Keratinocyte (primary cell): Measurements from ENCODE around the gene C1R.

Experiments used
- CTCF ChIP-seq, 3 experiments: IDR thresholded peaks in 1 of 3; conservative IDR thresholded peaks in 1 of 3; optimal IDR thresholded peaks in 1 of 3; 2 replicates in 2 of 3; 3 replicates in 1 of 3; pipeline versions ENCODE3 to v1.5.1; 2011; ENCODE audit warnings: low read length in 3 of 3, mild to moderate bottlenecking in 3 of 3, moderate library complexity in 2 of 3, control low read depth in 1 of 3, inconsistent platforms in 1 of 3; ENCODE audit not compliant: insufficient read depth in 2 of 3; ENCODE audit errors: extremely low read depth in 1 of 3
- EZH2 ChIP-seq: IDR thresholded peaks from one replicate; pipeline ENCODE4 v1.6.1; 2012; ENCODE audit warnings: inconsistent platforms, mild to moderate bottlenecking, low read length, moderate library complexity

- TF ChIP-seq EZH2 = no peak
- TF ChIP-seq CTCF (optimal IDR thresholded peaks at IDR 0.05 in 1 of 3, IDR thresholded peaks at IDR 0.05 in 1 of 3, conservative IDR thresholded peaks at IDR 0.05 in 1 of 3; ENCODE audit: extremely low read depth in 1 of 3, insufficient read depth in 2 of 3, low read length in 3 of 3) = peak; percentile 92 to 98 (median 96)
Measured at GRCh38 chr12:7108796-7109571, 16.7 kb upstream of the C1R start, which contains the start of gene C1RL.
